NCI-H2081 (cell line): ENCODE results near the gene ITFG1.
"Not testable (repeated sequence)": the region's sequence is repeated elsewhere in the genome, so short reads cannot be mapped to it uniquely, and the experiment has no call there.

ENCODE experiments used
- DNase-seq, 2 experiments: peaks; one replicate each; lab custom pipeline; 2025; lab: John Stamatoyannopoulos, UW

Gene ITFG1

DNA sequence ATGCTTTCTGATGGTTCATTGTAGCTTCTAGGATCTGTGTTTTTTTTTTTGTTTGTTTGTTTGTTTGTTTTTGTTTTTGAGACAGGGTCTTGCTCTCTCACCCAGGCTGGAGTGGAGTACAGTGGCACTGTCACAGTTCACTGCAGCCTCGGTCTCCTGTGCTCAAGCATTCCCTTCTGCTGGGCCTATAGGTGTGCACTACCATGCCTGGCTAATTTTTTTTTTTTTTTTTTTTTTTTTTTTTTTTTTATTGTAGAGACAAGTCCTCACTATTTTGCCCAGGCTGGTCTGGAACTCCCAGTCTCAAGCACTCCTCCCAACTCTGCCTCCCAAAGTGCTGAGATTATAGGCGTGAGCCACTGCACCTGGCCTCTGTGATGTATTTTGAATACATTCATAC is 12.1 kb upstream of the ITFG1 start:
- DNase-seq, result not testable (repeated sequence)

DNA sequence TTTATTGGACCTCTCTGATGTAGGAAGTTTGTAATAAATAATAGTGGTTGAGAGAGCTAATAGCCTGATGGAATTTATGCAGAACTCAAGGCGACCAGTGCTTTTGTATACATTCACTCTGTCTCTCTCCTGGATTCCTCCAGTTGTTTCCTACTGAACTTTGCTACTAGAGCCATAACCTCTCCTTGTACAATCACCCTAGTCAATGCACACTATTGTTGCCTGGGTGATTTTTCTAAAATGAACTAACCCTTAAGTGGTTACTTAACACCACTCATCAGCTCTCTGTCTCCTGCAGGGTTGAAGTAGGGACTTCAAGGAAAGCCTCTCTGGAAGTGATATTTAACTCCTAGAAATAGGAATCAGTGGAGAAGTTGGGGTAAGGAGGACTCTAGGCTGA is 9.9 kb upstream of the ITFG1 start:
- DNase-seq, result no peak

DNA sequence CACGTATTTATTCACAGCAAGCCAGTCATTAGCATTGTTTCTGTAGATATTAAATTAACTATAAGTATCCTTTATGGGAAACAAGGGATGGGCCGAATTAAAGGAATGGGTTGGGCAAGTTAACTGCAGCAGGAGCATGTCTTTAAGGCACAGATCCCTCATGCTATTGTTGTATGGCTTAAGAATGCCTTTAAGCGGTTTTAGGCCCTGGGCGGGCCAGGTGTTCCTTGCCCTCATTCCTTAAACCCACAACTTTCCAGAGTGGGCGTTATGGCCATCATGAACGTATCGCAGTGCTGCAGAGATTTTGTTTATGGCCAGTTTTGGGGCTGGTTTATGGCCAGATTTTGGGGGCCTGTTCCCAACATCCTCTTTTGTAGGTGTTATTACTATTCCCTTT is 9.3 kb upstream of the ITFG1 start:
- DNase-seq, result no peak

- no peak for DNase-seq
These were observed 8.4 kb upstream of the ITFG1 start for GRCh38 chr16:47469227-47469626.

DNA sequence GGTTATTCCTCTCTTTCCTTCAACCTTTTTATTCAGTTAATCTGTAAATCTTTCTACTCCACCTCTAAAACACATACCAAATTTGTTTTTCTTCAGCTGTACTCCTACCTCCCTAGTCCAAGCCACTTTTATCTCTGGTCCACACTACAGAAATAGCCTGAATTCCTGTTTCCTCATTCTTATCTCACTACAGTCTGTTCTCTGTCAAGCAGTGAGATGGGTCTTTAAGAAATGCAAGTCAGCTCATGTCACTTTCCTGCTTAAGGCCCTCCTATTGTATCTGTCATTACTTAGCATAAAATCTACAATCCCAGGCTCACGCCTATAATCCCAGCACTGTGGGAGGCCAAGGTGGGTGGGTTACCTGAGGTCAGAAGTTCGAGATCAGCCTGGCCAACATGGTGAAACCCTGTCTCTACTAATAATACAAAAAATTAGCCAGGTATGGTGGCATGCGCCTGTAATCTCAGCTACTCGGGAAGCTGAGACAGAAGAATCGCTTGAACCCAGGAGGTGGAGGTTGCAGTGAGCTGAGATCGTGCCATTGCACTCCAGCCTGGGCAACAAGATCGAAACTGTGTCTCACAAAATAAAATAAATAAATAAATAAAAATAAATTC is 7.3 kb upstream of the ITFG1 start:
- not testable (repeated sequence) for DNase-seq

GRCh38 chr16:47467501-47467900 is 6.6 kb upstream of the ITFG1 start:
- no peak for DNase-seq

GRCh38 chr16:47465919-47466630 is 5.2 kb upstream of the ITFG1 start:
- no peak for DNase-seq

DNA sequence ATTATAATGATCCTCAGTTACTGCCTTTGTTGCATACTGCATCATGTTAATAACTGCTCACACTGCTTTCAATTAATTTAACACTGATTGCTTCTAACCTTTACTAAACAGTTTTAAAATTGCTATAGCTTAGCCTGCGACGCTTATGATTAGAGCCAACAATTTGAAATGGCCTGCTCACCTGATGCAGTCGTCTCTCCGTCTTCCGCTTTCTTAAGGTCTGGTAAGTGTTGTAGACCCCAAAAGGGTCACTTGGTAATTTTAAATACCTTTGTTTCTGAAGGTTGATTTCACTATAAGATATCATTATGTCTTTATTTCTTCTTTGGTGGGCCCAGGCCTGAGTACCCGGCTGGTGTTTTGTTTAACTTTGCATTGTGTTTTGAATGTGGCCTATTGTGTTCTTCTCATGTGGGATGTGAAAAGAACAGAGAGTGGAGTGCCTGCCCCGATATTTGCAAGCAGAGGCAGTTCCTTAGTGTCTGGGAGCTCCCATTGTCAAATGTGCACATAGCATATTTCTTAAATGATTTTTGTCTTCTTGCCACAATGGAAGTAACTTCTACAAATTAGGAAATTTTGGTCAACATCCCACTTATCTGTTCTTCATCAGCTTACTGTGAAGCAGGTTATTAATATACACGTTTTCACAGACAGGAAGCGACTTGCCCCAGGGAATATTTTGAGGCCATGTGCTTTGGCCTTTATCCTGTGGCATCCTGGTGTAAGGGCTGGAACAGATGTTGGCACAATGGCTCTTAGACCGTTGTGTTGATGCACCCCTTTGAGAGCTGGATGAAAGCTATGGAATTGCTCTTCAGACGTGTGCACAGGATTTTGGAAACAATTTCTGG is 3.1 kb upstream of the ITFG1 start:
- no peak for DNase-seq

DNA sequence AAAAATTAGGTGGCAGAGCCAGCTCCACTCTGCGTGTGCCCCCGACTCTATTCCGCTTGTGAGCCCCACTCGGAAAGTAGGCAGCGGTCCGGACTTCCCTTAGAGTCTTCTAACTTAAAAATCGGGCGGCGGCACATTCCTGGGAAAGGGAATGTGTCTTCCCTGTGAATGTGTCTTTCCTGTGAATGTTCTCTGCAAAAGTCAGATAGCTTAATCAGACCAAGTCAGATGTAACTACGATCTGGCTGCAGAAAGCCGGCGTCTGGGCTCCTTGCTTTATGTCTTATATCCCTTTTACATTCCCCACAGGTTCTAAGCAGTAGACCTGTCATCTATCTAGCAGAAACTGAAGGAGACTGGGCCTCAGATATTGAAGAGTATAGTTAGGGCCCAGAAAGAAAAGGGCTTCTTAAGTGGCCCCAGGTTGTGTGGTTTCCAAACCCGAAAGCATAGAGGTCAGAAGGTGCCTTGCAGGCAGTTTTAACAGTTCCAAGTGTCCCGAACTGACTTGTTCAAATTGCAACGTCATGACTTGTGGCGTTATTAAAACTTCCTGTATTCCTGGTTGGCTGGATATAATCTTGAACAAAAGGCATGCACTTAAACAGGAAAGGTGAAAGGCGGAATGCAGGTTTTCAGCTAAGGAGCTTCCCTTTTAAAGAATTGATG is 869 bp upstream of the ITFG1 start:
- DNase-seq, result no peak

DNA sequence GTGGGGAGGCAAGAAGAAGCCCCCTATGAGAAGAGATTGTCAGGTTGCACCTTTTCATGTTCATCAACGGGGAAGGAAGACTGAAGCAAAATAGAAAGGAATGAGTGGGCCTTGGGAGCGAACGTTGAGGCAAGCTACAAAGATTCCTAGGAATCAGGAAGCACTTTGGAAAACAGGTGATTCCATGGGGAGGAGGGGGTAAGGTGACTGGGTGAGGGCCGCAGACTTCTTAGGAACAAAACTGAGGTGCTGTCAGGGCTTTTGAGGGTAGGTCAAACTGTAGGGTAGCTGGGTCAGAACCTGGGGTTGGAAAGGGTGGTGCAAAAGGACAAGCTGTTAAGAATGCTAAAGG is 528 bp downstream of the ITFG1 start:
- no peak for DNase-seq

DNA sequence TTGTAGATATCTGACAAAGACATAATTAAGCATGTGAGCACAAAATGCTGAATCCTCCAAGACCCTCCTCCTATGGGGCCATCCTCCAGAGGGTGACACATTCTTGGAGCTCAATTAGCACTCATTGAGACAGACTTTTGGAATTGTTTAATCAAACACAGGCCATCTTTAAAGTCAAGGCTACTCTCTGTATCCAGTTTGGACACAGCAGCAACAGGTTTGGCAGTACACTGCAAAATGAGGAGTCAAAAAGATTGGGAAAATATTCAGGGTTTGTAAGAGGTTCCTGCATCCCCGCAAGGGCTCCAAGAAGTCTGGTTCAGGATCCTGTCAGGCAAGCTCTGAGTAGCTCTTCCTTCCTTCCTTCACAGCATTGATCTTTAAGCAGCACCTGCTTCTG is 1.3 kb downstream of the ITFG1 start:
- DNase-seq, result no peak

DNA sequence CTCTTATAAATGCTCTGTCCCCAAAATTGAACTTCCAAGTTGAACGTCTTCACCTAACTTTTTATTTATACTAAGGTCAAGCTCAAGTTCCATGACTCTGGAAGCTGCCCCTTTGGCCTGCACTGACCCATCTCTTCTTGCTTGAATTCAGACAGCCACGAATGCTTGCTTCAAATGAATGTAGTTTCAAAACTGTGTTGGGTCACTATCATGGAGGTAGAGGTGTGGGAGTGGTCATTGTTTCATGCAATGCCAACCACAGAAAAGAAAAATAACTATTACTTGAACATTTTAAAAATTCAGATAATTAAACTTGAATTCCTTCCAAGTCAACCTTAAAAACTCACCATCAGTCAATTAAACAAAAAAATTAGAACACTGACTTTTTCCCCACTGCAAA is 2.5 kb downstream of the ITFG1 start:
- no peak for DNase-seq

DNA sequence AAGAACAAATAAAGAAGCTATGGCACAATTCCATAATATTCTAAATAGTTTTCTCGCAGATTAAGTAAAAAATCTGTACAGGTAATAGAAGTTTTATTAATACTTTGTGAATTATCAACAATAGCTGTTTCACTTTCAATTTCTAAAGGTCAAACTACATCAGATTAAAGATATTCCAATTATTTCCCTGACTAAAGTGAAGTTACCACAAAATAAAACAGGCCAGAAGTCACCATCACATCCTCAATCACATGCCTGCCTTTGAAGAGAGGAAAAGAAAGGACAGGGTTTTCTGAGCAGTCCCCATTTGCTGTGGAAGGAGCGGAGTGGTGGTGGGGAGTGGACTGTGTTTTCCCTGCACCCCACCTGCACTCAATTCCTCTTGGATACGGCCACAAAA is 11.1 kb downstream of the ITFG1 start:
- no peak for DNase-seq

DNA sequence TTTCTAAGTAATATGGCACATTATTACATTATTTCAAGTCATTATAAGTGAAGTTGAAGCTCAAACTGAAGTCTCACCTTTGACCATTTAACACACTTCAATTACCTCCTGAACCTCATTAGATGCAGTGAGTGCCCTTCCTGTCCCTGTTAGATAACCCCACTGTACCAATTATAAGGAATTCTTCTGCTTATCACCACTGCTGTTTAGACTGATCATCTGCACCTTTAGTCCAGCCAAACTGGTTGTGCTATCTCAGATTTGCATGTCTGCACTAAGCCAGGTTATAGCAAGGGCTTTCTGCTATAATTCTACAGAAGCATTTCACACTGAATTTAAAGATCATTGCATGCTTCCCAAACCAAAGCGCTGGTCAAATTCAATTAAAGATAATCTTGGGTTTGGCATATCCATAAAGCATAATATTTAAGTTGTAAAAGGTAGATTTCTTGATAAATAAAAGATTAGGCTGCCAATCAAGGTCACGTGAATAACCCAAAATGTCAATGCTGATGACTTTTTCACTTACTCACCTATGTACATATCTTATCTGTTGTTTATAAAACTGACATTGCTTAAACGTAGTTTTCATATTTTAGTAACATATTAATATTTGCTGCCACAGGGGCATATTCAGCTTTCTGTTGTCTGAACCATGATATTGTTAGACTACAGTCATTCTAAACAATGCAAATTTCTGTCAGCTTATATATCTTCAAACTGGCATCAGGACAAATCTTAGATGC is 11.9 kb downstream of the ITFG1 start:
- DNase-seq, result no peak

DNA sequence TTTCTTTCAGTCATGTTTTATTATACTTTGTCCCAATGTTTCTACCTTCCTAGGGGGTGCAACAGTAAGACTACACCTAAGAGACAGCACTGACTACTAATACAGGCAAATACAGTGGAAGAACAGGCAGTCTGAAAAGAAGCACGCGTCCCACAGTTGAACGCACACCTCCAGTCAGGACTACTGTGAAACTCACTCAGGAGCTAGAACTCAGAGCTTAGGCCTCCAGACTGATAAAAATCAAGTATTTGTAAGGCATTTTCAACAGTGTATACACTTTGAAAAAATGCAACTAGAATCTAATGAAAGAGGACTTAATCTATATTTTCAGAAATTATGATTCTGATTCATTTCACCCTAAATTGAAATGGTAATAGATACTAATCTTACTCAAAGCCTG is 14.4 kb downstream of the ITFG1 start:
- DNase-seq, result no peak

GRCh38 chr16:47442884-47443283 is 18.0 kb downstream of the ITFG1 start:
- not testable (repeated sequence) for DNase-seq

- not testable (repeated sequence) for DNase-seq
These were observed 20.8 kb downstream of the ITFG1 start for GRCh38 chr16:47440066-47440465.

DNA sequence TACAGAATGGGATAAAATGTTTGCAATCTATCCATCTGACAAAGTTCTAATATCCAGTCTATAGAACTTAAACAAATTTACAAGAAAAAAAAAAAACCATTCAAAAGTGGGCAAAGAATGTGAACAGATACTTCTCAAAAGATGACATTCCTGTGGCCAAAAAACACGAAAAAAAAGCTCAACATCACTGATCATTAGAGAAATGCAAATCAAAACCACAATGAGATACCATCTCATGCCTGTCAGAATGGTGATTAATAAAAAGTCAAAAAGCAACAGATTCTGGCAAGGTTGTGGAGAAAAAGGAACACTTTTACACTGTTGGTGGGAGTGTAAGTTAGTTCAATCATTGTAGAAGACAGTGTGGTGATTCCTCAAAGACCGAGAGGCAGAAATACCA is 26.6 kb downstream of the ITFG1 start:
- DNase-seq, result not testable (repeated sequence)

DNA sequence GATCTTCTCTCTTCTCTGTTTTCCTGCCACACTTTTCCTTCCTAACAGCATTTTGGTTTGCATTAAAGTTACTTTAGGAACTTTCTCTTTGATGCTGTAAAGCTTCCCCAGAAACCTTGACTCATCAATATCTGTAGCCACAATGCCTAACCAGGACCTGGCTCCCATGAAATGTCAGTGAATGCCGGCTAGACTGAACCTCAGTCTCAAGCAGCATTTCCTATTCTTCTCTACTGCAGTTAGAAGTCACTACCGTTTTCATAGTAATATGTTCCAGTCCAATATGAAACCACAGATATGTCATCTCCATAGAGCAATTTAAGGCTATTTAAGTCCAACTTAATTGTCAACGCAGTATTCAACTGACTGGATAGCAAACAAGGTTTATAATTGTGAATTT is 28.9 kb downstream of the ITFG1 start:
- peak in 1 of 2 experiments; percentile 16 for DNase-seq

GRCh38 chr16:47426806-47427205 is 34.1 kb downstream of the ITFG1 start:
- DNase-seq, result no peak

- DNase-seq, result no peak
These were observed 36.0 kb downstream of the ITFG1 start for GRCh38 chr16:47424846-47425245.

GRCh38 chr16:47416869-47417268 is 44.0 kb downstream of the ITFG1 start:
- no peak for DNase-seq
